Measurements from ENCODE around the gene PEMT. TPM values are rescaled to one million over a fixed set of nuclear protein-coding genes. Genes with fewer than 3 reads are reported as not detected.

The PEMT gene
- total and polyA plus RNA-seq, 2 donors (not counting 1 experiment from before 2014, with no cell fraction given) = 18.0 to 18.6 TPM

DNA sequence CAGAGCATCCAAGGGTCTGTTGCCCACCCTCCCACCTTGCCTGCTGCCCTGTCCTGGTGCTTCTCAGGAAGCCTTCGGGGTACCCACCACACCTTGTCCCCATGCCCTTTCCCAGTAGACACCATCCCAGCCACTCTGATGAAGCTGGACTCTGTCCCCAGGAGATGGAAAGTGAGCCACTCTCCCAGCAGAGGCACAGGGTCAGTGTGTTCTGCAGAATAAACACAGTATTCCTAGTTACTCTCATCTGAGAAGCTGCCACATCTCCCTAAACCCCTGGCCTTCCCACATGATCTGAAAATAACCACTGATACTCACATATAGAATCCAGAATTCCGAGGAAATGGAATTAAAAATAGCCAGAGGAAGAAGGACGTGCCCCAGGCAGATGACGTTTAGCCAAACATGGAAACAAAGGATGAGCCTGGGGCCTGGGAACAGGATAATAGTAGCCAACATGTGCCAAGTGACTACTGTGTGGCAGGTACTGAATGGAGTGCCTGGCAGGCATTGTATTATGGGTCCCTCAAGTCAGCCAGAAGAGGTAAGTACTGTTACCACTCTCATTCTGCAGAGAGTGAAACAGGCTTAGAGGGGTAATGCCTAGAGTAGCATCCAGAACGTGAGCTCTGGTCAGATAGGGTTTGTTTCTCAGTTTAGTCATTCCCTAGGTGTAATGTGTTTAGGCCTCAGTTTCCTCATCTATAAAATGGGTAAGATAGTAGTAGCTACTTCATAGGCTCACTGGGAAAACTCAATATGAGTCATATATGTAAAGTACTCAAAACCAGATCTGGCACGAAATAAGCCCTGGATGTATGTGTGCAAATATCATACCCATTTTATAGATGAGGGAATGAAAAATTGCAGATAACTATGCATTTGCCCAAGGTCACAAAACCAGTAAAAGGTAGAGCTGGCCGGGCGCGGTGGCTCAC is 20.8 kb upstream of the PEMT start:
- no peaks in the 10 kb centered on the region for H4K20me1 ChIP-seq (ENCODE audit: control insufficient read depth, extremely low read depth, insufficient read depth, low read length)
- no peaks in the 10 kb centered on the region for H3K79me2 ChIP-seq (ENCODE audit: control insufficient read depth, insufficient read depth, low read length)
- no peak overlapping the region for H2AFZ ChIP-seq (ENCODE audit: low read length)
- no peak overlapping the region for H3K9ac ChIP-seq (ENCODE audit: insufficient read depth, low read length)
- TF ChIP-seq, protein P1, sequence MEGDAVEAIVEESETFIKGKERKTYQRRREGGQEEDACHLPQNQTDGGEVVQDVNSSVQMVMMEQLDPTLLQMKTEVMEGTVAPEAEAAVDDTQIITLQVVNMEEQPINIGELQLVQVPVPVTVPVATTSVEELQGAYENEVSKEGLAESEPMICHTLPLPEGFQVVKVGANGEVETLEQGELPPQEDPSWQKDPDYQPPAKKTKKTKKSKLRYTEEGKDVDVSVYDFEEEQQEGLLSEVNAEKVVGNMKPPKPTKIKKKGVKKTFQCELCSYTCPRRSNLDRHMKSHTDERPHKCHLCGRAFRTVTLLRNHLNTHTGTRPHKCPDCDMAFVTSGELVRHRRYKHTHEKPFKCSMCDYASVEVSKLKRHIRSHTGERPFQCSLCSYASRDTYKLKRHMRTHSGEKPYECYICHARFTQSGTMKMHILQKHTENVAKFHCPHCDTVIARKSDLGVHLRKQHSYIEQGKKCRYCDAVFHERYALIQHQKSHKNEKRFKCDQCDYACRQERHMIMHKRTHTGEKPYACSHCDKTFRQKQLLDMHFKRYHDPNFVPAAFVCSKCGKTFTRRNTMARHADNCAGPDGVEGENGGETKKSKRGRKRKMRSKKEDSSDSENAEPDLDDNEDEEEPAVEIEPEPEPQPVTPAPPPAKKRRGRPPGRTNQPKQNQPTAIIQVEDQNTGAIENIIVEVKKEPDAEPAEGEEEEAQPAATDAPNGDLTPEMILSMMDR (conservative IDR thresholded peaks at IDR 0.05 in 1 of 2, IDR thresholded peaks at IDR 0.05 in 1 of 2; ENCODE audit: low read depth in 1 of 2, low read length in 2 of 2) = no peak
- TF ChIP-seq EZH2 (IDR thresholded peaks at IDR 0.05; ENCODE audit: low read length, missing control alignments) = no peak
- H3K27me3 ChIP-seq (ENCODE audit: control insufficient read depth, insufficient read depth, low read length) = no peaks in the 10 kb centered on the region
- H3K4me1 ChIP-seq (ENCODE audit: control insufficient read depth, extremely low read depth, insufficient read depth, low read length) = no peaks in the 10 kb centered on the region
- no peak overlapping the region for H3K4me3 ChIP-seq (replicated peaks in 1 of 4; ENCODE audit: control extremely low read depth in 1 of 4, insufficient read depth in 1 of 4, low read depth in 3 of 4, low read length in 4 of 4)
- no peak for DNase-seq (ENCODE audit: low read depth in 2 of 2)
- H3K4me2 ChIP-seq (ENCODE audit: extremely low read depth, insufficient read depth, low read length) = no peak overlapping the region
- no peaks in the 10 kb centered on the region for H3K9me3 ChIP-seq (ENCODE audit: control insufficient read depth, insufficient read depth, low read depth, low read length)
- no peaks in the 10 kb centered on the region for H3K36me3 ChIP-seq (ENCODE audit: control insufficient read depth, insufficient read depth, low read length)
- H3K27ac ChIP-seq (ENCODE audit: insufficient read depth, low read length) = no peak overlapping the region

DNA sequence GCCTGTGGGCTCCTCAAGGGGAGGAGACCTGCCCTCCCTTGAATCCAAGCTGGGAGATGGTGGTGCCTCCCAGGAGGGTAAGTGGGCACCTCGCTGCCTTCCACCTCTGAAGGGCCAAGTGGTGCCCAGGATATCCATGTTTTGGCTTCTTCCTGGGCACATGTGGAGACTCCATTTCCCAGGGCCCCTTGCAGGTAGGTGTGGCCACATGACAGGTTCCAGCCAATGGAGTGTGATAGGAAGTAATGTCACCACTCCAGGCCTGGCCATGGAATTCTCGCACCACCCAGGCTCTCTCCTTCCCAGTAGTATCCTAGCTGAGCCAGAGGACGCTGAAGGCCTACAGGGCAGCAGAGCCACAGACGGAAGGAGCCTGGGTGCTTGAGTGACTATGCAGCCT is 17.6 kb upstream of the PEMT start:
- no peaks in the 10 kb centered on the region for H3K36me3 ChIP-seq (ENCODE audit: control insufficient read depth, insufficient read depth, low read length)
- no peak overlapping the region for H3K4me2 ChIP-seq (ENCODE audit: extremely low read depth, insufficient read depth, low read length)
- H3K27me3 ChIP-seq (ENCODE audit: control insufficient read depth, insufficient read depth, low read length) = no peaks in the 10 kb centered on the region
- H3K27ac ChIP-seq (ENCODE audit: insufficient read depth, low read length) = no peak overlapping the region
- TF ChIP-seq, protein P1 (conservative IDR thresholded peaks at IDR 0.05 in 1 of 2, IDR thresholded peaks at IDR 0.05 in 1 of 2; ENCODE audit: low read depth in 1 of 2, low read length in 2 of 2) = no peak
- no peak for TF ChIP-seq EZH2 (IDR thresholded peaks at IDR 0.05; ENCODE audit: low read length, missing control alignments)
- H3K9ac ChIP-seq (ENCODE audit: insufficient read depth, low read length) = no peak overlapping the region
- no peak overlapping the region for H2AFZ ChIP-seq (ENCODE audit: low read length)
- no peaks in the 10 kb centered on the region for H4K20me1 ChIP-seq (ENCODE audit: control insufficient read depth, extremely low read depth, insufficient read depth, low read length)
- H3K4me3 ChIP-seq (replicated peaks in 1 of 4; ENCODE audit: control extremely low read depth in 1 of 4, insufficient read depth in 1 of 4, low read depth in 3 of 4, low read length in 4 of 4) = no peak overlapping the region
- DNase-seq (ENCODE audit: low read depth in 2 of 2) = no peak
- no peaks in the 10 kb centered on the region for H3K79me2 ChIP-seq (ENCODE audit: control insufficient read depth, insufficient read depth, low read length)
- no peaks in the 10 kb centered on the region for H3K9me3 ChIP-seq (ENCODE audit: control insufficient read depth, insufficient read depth, low read depth, low read length)
- no peaks in the 10 kb centered on the region for H3K4me1 ChIP-seq (ENCODE audit: control insufficient read depth, extremely low read depth, insufficient read depth, low read length)

DNA sequence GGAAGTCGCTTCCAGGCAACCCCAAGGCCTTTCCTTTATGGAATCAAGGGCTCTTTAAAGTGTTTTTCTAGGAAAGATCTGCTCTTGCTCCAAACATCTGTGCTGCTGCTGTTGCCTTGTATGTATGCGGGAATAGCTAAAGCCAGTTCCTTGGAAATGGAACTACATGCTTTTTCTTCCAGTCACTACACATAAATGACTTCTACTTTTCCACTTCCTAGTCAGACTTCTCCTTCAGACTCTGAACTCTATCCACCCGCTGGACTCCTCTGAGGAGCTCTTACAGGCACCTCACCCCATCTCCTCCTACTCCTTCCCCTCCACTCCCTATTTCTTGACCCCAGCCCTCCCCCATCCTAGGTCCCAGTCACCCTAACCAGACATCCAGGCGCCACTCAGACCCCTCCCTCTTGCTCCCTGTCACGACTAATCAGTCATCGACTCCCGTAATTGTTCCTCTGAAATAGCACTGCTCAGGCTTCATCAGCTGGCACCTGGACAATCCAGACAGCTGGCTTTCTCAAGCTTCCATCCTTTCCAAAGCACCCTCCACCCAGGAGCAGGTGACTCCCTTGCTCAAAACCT is 15.0 kb upstream of the PEMT start:
- DNase-seq (ENCODE audit: low read depth in 2 of 2) = no peak
- H3K9me3 ChIP-seq (ENCODE audit: control insufficient read depth, insufficient read depth, low read depth, low read length) = no peaks in the 10 kb centered on the region

More for the DNA sequence above, 15.0 kb upstream of the PEMT start:
- Histone ChIP-seq H3K79me2 (ENCODE audit: control insufficient read depth, insufficient read depth, low read length) (no peaks in the 10 kb centered on the region), H3K27me3 (ENCODE audit: control insufficient read depth, insufficient read depth, low read length) (no peaks in the 10 kb centered on the region), H3K4me1 (ENCODE audit: control insufficient read depth, extremely low read depth, insufficient read depth, low read length) (no peaks in the 10 kb centered on the region), H3K36me3 (ENCODE audit: control insufficient read depth, insufficient read depth, low read length) (no peaks in the 10 kb centered on the region), H2AFZ (ENCODE audit: low read length) (no peak overlapping the region), H4K20me1 (ENCODE audit: control insufficient read depth, extremely low read depth, insufficient read depth, low read length) (no peaks in the 10 kb centered on the region), H3K9ac (ENCODE audit: insufficient read depth, low read length) (no peak overlapping the region), H3K27ac (ENCODE audit: insufficient read depth, low read length) (no peak overlapping the region), H3K4me3 (replicated peaks in 1 of 4; ENCODE audit: control extremely low read depth in 1 of 4, insufficient read depth in 1 of 4, low read depth in 3 of 4, low read length in 4 of 4) (no peak overlapping the region), H3K4me2 (ENCODE audit: extremely low read depth, insufficient read depth, low read length) (no peak overlapping the region)
- TF ChIP-seq EZH2 (IDR thresholded peaks at IDR 0.05; ENCODE audit: low read length, missing control alignments) = no peak
- TF ChIP-seq, protein P1 (conservative IDR thresholded peaks at IDR 0.05 in 1 of 2, IDR thresholded peaks at IDR 0.05 in 1 of 2; ENCODE audit: low read depth in 1 of 2, low read length in 2 of 2) = no peak

Measured in fibroblast of lung (primary cell).